Transverse colon (tissue), 4 donors: Measurements from ENCODE around the gene FAM114A2. TPM values are rescaled to one million over a fixed set of nuclear protein-coding genes. Genes with fewer than 3 reads are reported as not detected.

Experiments used
- DNase-seq: peaks from one replicate; pipeline ENCODE4 v3.0.0-alpha.2; 2019
- H3K27ac ChIP-seq, 4 donors: fragments of 200-600 bp; sonication (generic); 2 replicates each; pipeline ENCODE4 v1.5.1; 2016 to 2018; ENCODE audit warnings: inconsistent platforms in 4 of 4
- H3K27me3 ChIP-seq: fragments of 200-600 bp; sonication (generic); 2 replicates; pipeline ENCODE4 v1.5.1; 2017; ENCODE audit warnings: inconsistent platforms
- H3K36me3 ChIP-seq, 4 donors: fragments of 200-600 bp; sonication (generic); 2 replicates each; pipeline ENCODE4 v1.5.1; 2017 to 2019; ENCODE audit warnings: inconsistent platforms in 4 of 4
- H3K4me1 ChIP-seq, 4 donors: fragments of 200-600 bp; sonication (generic); 2 replicates each; pipeline ENCODE4 v1.5.1; 2017 to 2020; ENCODE audit warnings: inconsistent platforms in 4 of 4
- H3K4me3 ChIP-seq, 4 donors: fragments of 200-600 bp; sonication (generic); 1 replicate in 1 of 4; 2 replicates in 3 of 4; pipeline versions ENCODE4 v1.5.1 to v1.6.1; 2017 to 2019; ENCODE audit warnings: inconsistent platforms in 4 of 4
- H3K9me3 ChIP-seq, 2 donors: fragments of 200-600 bp; sonication (generic); 2 replicates each; pipeline ENCODE4 v1.5.1; 2017 to 2019; ENCODE audit warnings: inconsistent platforms in 2 of 2
- CTCF ChIP-seq, 5 experiments: fragments of 200-600 bp in 3 of 5; fragments of 450-650 bp in 2 of 5; sonication (generic) in 3 of 5; IDR thresholded peaks; 1 replicate in 2 of 5; 2 replicates in 3 of 5; pipeline ENCODE4 v1.5.1; 2016 to 2017; ENCODE audit warnings: antibody characterized with exemption in 5 of 5, inconsistent platforms in 3 of 5, mild to moderate bottlenecking in 2 of 5, moderate library complexity in 1 of 5
- EP300 ChIP-seq: sonication (generic); formaldehyde crosslinking; IDR thresholded peaks from one replicate; pipeline ENCODE4 v1.6.1; 2017; ENCODE audit warnings: antibody characterized with exemption, low read depth
- POLR2A ChIP-seq: fragments of 450-650 bp; IDR thresholded peaks from one replicate; pipeline ENCODE4 v1.6.1; 2016; ENCODE audit warnings: antibody characterized with exemption, mild to moderate bottlenecking, moderate library complexity
- POLR2AphosphoS5 ChIP-seq, 3 donors: sonication (generic); formaldehyde crosslinking; IDR thresholded peaks; one replicate each; pipeline ENCODE4 v1.6.1; 2016; ENCODE audit warnings: antibody characterized with exemption in 3 of 3
- WGBS, 2 donors: methylation state at CpG; one replicate each; pipeline ENCODE4 v1.1.5; 2018; ENCODE audit warnings: low coverage in 1 of 2; 5-methylcytosine and 5-hydroxymethylcytosine counted together
- in situ Hi-C, 4 donors: fragments of 200-750 bp; cut with MboI; loops; one replicate each; pipeline versions ENCODE4 v1.15.0 to v1.15.1; 2017; ENCODE audit warnings: low sequenced_read_pairs in 3 of 4, low pct_ligation_motif_present in 1 of 4, low pct_unique_long_range_greater_than_20kb in 1 of 4
- intact Hi-C: fragments of 100-400 bp; cut with DNase I; formaldehyde crosslinking; loops from one replicate; pipeline ENCODE4 v1.15.1; 2023; ENCODE audit warnings: low total_unique reads
- total RNA-seq, 4 donors: library from RNA; depleted of rRNA; stranded (reverse); fragments of >200 nt; gene quantifications; one replicate each; pipeline ENCODE4 v1.1.0, GENCODE V29; 2016

Gene FAM114A2
- total RNA-seq, 4 donors from 2014 or later, result 4.5 to 18.0 (median 10.6) TPM

- in situ Hi-C loops, result loop anchor here in 2 of 4 donors (10.0 kb wide), 2 partner anchors 91 to 101 kb away; no protein-coding TSS in a partner anchor
- no peaks in the 10 kb centered on the region for H3K27me3 ChIP-seq
- intact Hi-C loops, result no loop called here
- no peaks in the 10 kb centered on the region for H3K4me1 ChIP-seq
- TF ChIP-seq POLR2A (no peak), CTCF (IDR thresholded peaks at IDR 0.05) (no peak), POLR2AphosphoS5 (IDR thresholded peaks at IDR 0.05) (no peak), EP300 (no peak)
- H3K9me3 ChIP-seq, result no peaks in the 10 kb centered on the region
- DNase-seq, result no peak
- H3K4me3 ChIP-seq, result no peak overlapping the region
- no peaks in the 10 kb centered on the region for H3K36me3 ChIP-seq
- 87 to 89% methylated on average over 5 of the region's 5 CpGs for WGBS, 2 donors
- no peak overlapping the region for H3K27ac ChIP-seq
These were observed 45.4 kb upstream of the FAM114A2 start for GRCh38 chr5:154084062-154084639.

- Histone ChIP-seq H3K4me1 (no peaks in the 10 kb centered on the region), H3K9me3 (no peaks in the 10 kb centered on the region), H3K4me3 (no peak overlapping the region), H3K27ac (no peak overlapping the region), H3K27me3 (no peaks in the 10 kb centered on the region), H3K36me3 (no peaks in the 10 kb centered on the region)
- TF ChIP-seq EP300 (no peak), CTCF (IDR thresholded peaks at IDR 0.05) (no peak)
- in situ Hi-C loops (loop anchor here in 2 of 4 donors (10.0 kb wide), 2 partner anchors 94 to 104 kb away; no protein-coding TSS in a partner anchor), intact Hi-C loops (no loop called here)
- DNase-seq, result no peak
- 83 to 92% methylated on average over 2 of the region's 2 CpGs for WGBS, 2 donors
These were observed 42.5 kb upstream of the FAM114A2 start for GRCh38 chr5:154081246-154081645.

GRCh38 chr5:154078272-154078671 is 39.6 kb upstream of the FAM114A2 start:
- in situ Hi-C loops (loop anchor here in 2 of 4 donors (10.0 kb wide), 2 partner anchors 107 to 337 kb away; no protein-coding TSS in a partner anchor), intact Hi-C loops (no loop called here)
- TF ChIP-seq CTCF (IDR thresholded peaks at IDR 0.05), result no peak
- no peak for TF ChIP-seq POLR2A
- TF ChIP-seq POLR2AphosphoS5 (IDR thresholded peaks at IDR 0.05), result no peak
- TF ChIP-seq EP300, result no peak
- 48% methylated on average over 1 of the region's 1 CpG; no CpG with 5 or more reads in 1 of the 2 donors for WGBS, 2 donors
- H3K27me3 ChIP-seq, result no peaks in the 10 kb centered on the region
- no peak overlapping the region for H3K4me3 ChIP-seq
- H3K9me3 ChIP-seq, result no peaks in the 10 kb centered on the region
- H3K36me3 ChIP-seq, result no peaks in the 10 kb centered on the region
- no peak for DNase-seq
- H3K27ac ChIP-seq, result no peak overlapping the region
- no peaks in the 10 kb centered on the region for H3K4me1 ChIP-seq

- in situ Hi-C loops (loop anchor here in 2 of 4 donors (10.0 kb wide), 2 partner anchors 107 to 337 kb away; no protein-coding TSS in a partner anchor), intact Hi-C loops (no loop called here)
- H3K36me3 ChIP-seq, result no peaks in the 10 kb centered on the region
- H3K4me1 ChIP-seq, result peaks cover 0 to under 1% (median 0%) of the 10 kb centered on the region in 4 donors
- no peak overlapping the region for H3K4me3 ChIP-seq
- H3K9me3 ChIP-seq, result no peaks in the 10 kb centered on the region
- H3K27ac ChIP-seq, result no peak overlapping the region
- H3K27me3 ChIP-seq, result no peaks in the 10 kb centered on the region
- 46 to 60% methylated on average over 1 of the region's 1 CpG for WGBS, 2 donors
- no peak for DNase-seq
- no peak for TF ChIP-seq POLR2A
- TF ChIP-seq POLR2AphosphoS5 (IDR thresholded peaks at IDR 0.05), result no peak
These were observed 39.0 kb upstream of the FAM114A2 start for GRCh38 chr5:154077696-154078095.
